GM19397 (cell line): ENCODE measurements around the gene UAP1L1.

Experiments
- ATAC-seq: cut with Tn5 transposase; IDR thresholded peaks from one replicate; pipeline ENCODE4 v1.9.1; 2021; ENCODE audit warnings: mild to moderate bottlenecking, moderate library complexity; ENCODE audit not compliant: unreplicated experiment

The UAP1L1 gene

GRCh38 chr9:137071282-137071681, 6.0 kb upstream of the UAP1L1 start:
- ATAC-seq: no peak

GRCh38 chr9:137073992-137074399, 3.3 kb upstream of the UAP1L1 start:
- ATAC-seq: no peak

DNA sequence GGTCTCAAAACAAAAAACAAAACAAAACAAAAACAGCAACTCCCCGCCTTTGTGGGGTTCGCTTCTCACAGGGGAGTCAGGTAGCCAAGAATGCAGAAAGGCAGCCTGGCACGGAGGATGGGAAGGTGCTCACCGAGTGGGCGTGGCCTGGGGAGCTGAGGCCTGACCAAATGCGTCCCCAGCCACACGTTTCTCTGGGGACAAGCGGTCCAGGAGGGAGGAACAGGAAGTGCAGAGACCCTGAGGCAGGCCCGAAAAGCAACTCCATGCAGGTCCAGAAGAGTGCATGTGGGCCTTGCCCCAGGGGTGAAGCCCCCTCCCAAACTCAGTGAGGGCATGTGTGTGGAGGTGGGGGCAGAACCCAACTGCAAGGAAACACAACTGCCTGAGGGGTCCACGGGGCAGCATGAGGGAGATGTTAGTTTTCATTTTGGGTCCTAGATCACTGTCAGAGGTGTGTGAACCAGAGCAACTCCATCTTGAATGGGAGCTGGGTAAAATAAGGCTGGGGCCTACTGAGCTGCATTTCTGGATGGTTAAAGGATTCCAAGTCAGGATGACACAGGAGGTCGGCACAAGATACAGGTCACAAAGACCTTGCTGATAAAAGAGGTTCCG, 2.6 kb upstream of the UAP1L1 start:
- ATAC-seq: no peak

DNA sequence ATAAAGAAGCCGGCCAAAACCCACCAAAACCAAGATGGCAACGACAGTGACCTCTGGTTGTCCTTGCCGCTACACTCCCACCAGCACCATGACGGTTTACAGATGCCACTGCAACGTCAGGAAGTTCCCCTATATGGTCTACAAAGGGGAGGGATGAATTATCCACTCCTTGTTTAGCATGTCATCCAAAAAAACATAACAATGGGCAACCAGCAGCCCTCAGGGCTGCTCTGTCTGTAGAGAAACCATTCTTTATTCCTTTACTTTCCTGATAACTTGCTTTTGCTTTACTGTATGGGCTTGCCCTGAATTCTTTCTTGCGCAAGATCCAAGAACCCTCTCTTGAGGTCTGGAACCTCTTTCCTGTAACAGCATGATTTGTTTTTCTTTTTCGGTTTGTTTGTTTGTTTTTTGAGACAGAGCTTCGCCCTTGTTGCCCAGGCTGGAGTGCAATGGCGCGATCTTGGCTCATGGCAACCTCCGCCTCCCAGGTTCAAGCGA, 2.0 kb upstream of the UAP1L1 start:
- no peak for ATAC-seq

GRCh38 chr9:137076636-137077009, 694 bp upstream of the UAP1L1 start:
- no peak for ATAC-seq

- peak; percentile 18 for ATAC-seq
These were observed 709 bp downstream of the UAP1L1 start for GRCh38 chr9:137077758-137078693.

- ATAC-seq: no peak
These were observed 1.5 kb downstream of the UAP1L1 start for GRCh38 chr9:137078701-137079400.

DNA sequence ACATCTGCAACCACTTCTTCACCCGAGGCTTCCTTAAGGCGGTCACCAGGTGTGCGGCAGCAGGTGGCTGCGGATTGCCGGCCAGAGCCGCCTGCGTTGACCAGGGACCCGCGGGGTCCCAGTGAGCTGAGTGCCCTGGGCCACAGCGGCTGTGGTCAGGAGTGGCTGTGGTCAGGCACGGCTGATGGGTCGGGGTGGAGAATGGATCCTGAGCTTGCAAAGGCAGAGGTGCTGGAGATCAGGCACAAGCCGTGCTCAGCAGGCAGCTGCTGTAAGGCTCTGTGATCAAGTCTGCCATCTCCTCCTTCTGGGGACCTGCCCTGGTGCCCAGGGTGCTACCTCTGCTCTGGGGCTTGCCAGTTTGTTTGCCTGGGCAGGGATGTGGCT, 2.1 kb downstream of the UAP1L1 start:
- no peak for ATAC-seq

DNA sequence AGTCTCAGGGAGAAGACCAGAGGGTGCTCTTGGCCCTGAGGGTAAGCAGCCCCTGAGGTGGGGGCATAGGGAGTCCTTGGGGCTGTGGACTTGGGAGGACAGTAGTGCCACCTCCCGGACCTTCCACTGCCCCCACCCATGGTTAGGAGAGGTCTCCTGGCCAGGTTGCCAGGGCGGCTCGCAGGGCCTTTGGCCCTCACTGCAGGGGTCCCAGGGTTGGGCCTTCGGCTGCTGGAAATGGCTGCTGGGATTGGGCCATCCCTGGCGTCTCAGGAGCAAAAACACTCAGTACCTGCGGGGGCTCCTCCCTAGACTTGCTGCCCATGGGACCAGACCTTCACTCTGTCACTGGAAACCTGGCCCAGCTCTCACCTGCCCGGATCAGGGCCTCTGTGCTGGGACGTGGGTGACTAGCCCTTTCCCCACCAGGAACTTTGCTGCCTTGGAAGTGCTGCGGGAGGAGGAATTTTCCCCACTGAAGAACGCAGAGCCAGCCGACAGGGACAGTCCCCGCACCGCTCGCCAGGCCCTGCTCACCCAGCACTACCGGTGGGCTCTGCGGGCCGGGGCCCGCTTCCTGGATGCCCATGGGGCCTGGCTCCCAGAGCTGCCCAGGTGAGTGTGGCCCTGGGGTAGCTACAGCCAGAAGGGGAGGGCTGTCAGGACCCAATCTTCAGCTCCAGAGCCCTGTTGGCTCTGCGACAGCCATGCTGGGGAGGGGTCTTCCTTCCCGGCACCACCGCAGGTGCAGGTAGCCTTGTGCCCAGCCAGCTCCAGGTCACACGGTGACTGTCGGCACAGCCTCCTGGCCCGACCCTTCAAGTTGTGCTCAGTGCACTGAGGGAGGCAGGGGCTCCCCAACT, 3.2 kb downstream of the UAP1L1 start:
- ATAC-seq: no peak

DNA sequence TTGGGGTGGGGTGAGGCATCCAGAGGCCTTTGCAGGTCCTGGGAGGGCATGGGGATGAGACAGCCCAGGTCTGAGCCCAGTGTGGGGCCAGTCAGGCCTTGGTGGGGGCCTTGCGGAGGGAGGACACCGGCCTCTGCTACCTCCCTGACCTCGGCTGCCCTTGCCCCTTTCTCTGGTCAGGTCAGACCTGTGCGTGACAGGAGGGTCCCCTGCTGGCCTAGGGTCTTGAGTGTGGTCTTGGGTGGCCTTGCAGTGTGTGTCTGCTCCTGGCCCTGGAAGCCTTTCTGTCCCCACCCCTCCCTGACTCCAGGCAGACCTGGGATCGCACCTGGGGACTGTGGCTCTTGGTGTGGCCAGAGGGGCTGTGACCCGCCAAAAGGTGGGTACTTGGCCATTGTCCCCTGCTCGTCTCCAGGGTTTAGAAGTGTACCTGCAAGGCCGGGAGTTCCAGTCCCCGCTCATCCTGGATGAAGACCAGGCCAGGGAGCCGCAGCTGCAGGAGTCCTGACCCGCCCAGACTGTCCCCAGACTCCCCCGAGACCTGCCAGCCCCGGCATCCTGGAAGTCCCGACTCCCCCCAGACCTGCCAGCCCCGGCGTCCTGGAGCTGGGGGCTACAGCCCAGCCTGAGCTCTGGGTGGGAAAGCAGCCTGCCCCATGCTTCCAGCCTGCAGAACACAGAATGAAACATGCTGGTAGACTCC, 5.1 kb downstream of the UAP1L1 start:
- ATAC-seq: no peak

GRCh38 chr9:137082925-137083290, 5.6 kb downstream of the UAP1L1 start:
- no peak for ATAC-seq

DNA sequence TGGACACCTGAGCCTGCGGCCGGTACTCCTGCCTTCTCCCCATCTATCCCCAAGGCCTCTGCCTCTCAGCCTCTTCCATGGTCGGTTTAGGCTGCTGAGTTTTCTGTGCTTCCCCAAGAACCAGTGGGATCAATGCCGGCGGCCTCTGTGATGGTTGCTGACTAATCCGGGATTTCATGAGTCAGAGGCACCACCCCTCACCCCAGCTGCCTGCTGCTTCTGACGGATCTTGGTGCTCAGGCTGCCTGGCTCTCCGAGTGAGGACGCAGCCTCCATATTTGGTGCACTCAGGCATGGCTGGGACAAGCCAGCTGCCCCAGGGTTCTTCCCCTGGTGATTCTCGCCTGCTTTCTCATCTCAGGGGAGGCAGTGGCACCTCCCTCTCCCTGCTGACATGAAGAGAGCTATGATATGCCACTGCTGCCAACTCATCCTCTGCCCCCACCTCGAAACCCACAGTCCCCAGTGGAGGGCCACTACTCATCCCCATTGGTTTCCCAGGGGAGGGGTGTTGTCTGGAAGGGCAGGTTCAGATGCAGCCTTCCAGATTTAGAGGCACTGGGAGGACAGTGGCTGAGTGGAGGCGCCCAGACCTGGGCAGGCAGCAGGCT, 6.2 kb downstream of the UAP1L1 start:
- no peak for ATAC-seq

GRCh38 chr9:137084526-137084925, 7.2 kb downstream of the UAP1L1 start:
- no peak for ATAC-seq

DNA sequence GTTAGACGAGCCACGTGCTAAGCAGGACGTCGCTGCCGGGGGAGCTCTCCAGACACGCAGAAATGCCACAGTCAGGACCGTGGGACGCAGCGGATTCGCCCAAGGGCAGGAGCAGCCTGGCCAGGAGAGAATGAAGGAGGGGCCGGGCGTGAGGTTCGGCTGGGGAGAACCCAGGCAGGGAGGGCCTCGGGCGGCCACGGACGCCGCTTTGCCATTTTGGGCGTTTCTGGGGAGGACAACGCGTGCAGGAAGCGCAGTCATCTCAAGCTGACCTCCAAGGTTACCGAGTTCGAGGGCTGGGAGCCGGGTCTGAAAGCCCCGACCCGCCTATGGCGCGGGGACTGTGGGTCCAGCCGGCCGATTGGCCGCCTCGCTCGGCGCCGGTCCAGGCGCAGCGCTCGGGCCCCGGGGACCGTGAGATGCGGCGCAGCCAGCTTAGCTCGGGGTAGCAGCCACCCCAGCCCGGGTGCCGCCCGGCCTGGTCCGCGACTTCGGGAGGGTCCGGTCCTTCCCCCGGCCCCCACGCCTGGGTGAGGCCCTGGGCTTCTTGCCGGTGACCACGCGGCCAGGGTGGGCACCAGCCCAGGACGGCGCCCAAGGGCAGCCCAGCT, 8.7 kb downstream of the UAP1L1 start:
- peak; percentile 15 for ATAC-seq

DNA sequence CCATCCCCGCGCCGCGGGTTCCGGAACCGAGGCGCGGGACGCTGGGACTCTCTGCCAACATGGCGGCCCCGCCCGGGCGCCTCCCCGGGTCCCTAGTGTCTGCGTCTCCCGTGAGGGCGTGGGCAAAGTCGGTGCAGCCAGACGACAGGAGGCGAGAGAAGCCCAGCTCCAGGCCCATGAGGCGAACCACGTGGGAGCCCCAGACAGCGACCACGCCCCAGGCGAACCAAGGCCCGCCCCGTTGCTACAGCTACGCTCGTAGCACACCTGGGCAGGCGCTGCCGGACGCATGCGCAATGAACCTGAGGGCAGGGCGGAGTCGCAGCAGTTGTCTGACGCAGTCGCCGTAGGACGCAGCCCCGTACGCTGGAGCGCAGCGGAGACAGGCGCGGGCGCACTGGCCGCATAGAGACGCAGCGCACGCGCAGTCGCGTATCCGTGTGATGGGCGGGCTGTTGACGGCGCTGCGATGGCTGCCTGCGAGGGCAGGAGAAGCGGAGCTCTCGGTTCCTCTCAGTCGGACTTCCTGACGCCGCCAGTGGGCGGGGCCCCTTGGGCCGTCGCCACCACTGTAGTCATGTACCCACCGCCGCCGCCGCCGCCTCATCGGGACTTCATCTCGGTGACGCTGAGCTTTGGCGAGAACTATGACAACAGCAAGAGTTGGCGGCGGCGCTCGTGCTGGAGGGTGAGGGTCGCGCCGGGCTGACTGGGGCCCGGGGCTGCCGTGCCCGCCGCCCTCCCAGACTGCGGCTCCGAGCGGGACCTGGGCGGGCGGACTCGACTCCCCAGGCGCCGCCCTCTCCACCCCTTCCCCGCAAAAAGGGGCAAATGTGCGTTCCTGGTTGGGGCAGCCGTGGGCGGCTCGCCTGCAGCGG, 9.5 kb downstream of the UAP1L1 start, which contains the start of gene MAN1B1:
Gene MAN1B1 (plus strand): TSS at position 455 of the 878 bp plus-strand sequence. CDS start 15 bp downstream, at position 470.
- ATAC-seq: peak; percentile 85

GRCh38 chr9:137087409-137087925, 10.2 kb downstream of the UAP1L1 start:
- ATAC-seq: no peak

- no peak for ATAC-seq
These were observed 10.8 kb downstream of the UAP1L1 start for GRCh38 chr9:137088121-137088520.
